Caco-2 (cell line): Measurements from ENCODE around the gene PAX1. TPM values are rescaled to one million over a fixed set of nuclear protein-coding genes. Genes with fewer than 3 reads are reported as not detected.

ENCODE experiments used
- BruUV-seq: library from RNA; stranded (reverse); fragments of 400-500 nt; replicated peaks from 2 replicates; lab custom pipeline; 2021; lab: Mats Ljungman, UMichigan
- CTCF ChIA-PET: fragments of 300-600 bp; sonication (Branson Sonifier 250); formaldehyde crosslinking; loops from one replicate; lab custom pipeline; 2022; ENCODE audit warnings: antibody characterized with exemption; lab: Charles Lee
- POLR2A ChIA-PET: fragments of 300-600 bp; sonication (Branson Sonifier 250); formaldehyde crosslinking; loops from one replicate; lab custom pipeline; 2022; ENCODE audit warnings: antibody characterized with exemption; lab: Charles Lee
- DNase-seq, 2 experiments: peaks; one replicate each; pipeline versions ENCODE4 v3.0.0 to v3.0.0-alpha.2; 2020 to 2022
- H3K27me3 ChIP-seq: replicated peaks from 2 replicates; pipeline ENCODE4 v1.6.0; 2011; ENCODE audit warnings: low read length; ENCODE audit not compliant: control insufficient read depth, insufficient read depth
- H3K36me3 ChIP-seq: 2 replicates; pipeline ENCODE4 v1.5.1; 2011; ENCODE audit warnings: low read length; ENCODE audit not compliant: control insufficient read depth, insufficient read depth
- H3K4me1 ChIP-seq: fragments of 250-450 bp; sonication (Bioruptor Pico); 2 replicates; pipeline ENCODE4 v1.5.1; 2020; ENCODE audit warnings: mild to moderate bottlenecking
- H3K4me3 ChIP-seq: 2 replicates; pipeline ENCODE4 v1.5.1; 2011; ENCODE audit warnings: low read depth, mild to moderate bottlenecking, control low read depth, low read length
- H3K9me3 ChIP-seq: fragments of 250-450 bp; sonication (Bioruptor Pico); 2 replicates; pipeline ENCODE4 v1.5.1; 2020; ENCODE audit warnings: mild to moderate bottlenecking, moderate library complexity
- H3K27ac Mint-ChIP-seq: one replicate; pipeline ENCODE4 v1.8.0; 2022; ENCODE audit warnings: mixed read lengths; ENCODE audit not compliant: unreplicated experiment
- H3K27me3 Mint-ChIP-seq: one replicate; pipeline ENCODE4 v1.8.0; 2022; ENCODE audit warnings: mixed read lengths; ENCODE audit not compliant: insufficient read depth, unreplicated experiment
- H3K36me3 Mint-ChIP-seq: one replicate; pipeline ENCODE4 v1.8.0; 2022; ENCODE audit warnings: mild to moderate bottlenecking, mixed read lengths; ENCODE audit not compliant: insufficient read depth, unreplicated experiment
- H3K4me1 Mint-ChIP-seq: one replicate; pipeline ENCODE4 v1.8.0; 2022; ENCODE audit warnings: low read depth, mixed read lengths; ENCODE audit not compliant: unreplicated experiment
- H3K4me3 Mint-ChIP-seq: one replicate; pipeline ENCODE4 v1.8.0; 2022; ENCODE audit warnings: mild to moderate bottlenecking, moderate library complexity, mixed read lengths; ENCODE audit not compliant: unreplicated experiment
- H3K9me3 Mint-ChIP-seq: one replicate; pipeline ENCODE4 v1.8.0; 2022; ENCODE audit warnings: mixed read lengths; ENCODE audit not compliant: unreplicated experiment
- intact Hi-C: fragments of 100-400 bp; cut with micrococcal nuclease; formaldehyde crosslinking; loops from one replicate; pipeline ENCODE4 v1.10.0; 2022; ENCODE audit not compliant: unreplicated experiment
- total RNA-seq: library from RNA; stranded (reverse); gene quantifications from 2 replicates; pipeline ENCODE4 v1.2.3, GENCODE V29; 2022
- TF ChIP-seq, protein P1 (sequence below), 2 experiments: fragments of 200-600 bp in 1 of 2; IDR thresholded peaks; 1 replicate in 1 of 2; 2 replicates in 1 of 2; pipeline versions ENCODE4 v1.5.1 to v1.8.0; 2011 to 2022; ENCODE audit warnings: antibody characterized with exemption in 1 of 2, control low read depth in 1 of 2, inconsistent platforms in 1 of 2, low read depth in 1 of 2, low read length in 1 of 2, mild to moderate bottlenecking in 1 of 2, moderate library complexity in 1 of 2; ENCODE audit not compliant: insufficient read depth in 1 of 2, severe bottlenecking in 1 of 2, unreplicated experiment in 1 of 2

The PAX1 gene
- total RNA-seq, 1 experiment from 2014 or later: not detected

DNA sequence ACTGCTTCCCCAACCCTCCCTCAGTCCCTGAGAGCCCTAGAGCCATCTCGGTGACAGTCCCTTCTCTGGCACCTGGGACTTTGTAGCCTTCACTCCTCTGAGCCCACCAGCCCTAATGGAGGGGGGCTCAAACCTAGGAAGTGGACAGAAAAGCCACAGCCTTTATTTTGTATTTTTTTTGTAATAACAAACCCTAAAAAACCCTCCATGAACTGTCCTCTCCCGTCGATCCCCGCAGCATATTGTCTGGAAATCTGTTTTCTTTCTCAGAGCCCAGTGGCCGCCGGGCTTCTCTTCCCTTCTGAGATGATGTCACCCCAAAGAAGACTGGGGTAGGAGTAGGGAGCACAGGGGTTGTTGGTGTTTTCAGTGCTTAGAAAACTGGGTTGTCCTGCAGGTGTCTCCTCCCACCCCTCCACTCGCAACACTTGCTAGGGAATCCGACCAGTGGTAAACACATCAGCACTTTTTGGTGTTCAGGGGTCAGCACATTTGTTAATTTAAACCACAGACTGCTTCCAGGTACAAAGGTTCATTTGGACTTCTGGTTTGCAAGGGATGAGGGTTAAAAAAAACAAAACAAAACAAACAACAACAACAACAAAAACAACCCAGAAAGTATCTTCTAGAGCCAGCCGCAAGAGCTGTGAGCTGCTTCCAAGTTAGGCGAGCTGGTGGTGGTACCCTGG lies 9.9 kb downstream of the PAX1 start:
- Histone ChIP-seq H3K9me3 (no peaks in the 10 kb centered on the region), H3K36me3 (no peaks in the 10 kb centered on the region), H3K27me3 (no peaks in the 10 kb centered on the region), H3K4me3 (no peak overlapping the region), H3K4me1 (no peaks in the 10 kb centered on the region)
- H3K27ac Mint-ChIP-seq: no peak overlapping the region
- CTCF ChIA-PET: interaction anchor here (2.4 kb wide), 1 partner anchor 52 kb away, joined by 9 read pairs; no protein-coding TSS in a partner anchor
- intact Hi-C loops: loop anchor here (5.0 kb wide), 1 partner anchor 73 kb away; no protein-coding TSS in a partner anchor
- TF ChIP-seq, protein P1, sequence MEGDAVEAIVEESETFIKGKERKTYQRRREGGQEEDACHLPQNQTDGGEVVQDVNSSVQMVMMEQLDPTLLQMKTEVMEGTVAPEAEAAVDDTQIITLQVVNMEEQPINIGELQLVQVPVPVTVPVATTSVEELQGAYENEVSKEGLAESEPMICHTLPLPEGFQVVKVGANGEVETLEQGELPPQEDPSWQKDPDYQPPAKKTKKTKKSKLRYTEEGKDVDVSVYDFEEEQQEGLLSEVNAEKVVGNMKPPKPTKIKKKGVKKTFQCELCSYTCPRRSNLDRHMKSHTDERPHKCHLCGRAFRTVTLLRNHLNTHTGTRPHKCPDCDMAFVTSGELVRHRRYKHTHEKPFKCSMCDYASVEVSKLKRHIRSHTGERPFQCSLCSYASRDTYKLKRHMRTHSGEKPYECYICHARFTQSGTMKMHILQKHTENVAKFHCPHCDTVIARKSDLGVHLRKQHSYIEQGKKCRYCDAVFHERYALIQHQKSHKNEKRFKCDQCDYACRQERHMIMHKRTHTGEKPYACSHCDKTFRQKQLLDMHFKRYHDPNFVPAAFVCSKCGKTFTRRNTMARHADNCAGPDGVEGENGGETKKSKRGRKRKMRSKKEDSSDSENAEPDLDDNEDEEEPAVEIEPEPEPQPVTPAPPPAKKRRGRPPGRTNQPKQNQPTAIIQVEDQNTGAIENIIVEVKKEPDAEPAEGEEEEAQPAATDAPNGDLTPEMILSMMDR (IDR thresholded peaks at IDR 0.05; ENCODE audit: insufficient read depth in 1 of 2, low read depth in 1 of 2, low read length in 1 of 2, severe bottlenecking in 1 of 2, unreplicated experiment in 1 of 2): no peak
- no peak for DNase-seq
- POLR2A ChIA-PET: no interaction called here
- peaks cover 13% of the 10 kb centered on the region for H3K27me3 Mint-ChIP-seq
- no TSS peak for BruUV-seq
- H3K9me3 Mint-ChIP-seq: no peaks in the 10 kb centered on the region
- H3K4me1 Mint-ChIP-seq: no peaks in the 10 kb centered on the region
- no peaks in the 10 kb centered on the region for H3K36me3 Mint-ChIP-seq
- H3K4me3 Mint-ChIP-seq: no peak overlapping the region

DNA sequence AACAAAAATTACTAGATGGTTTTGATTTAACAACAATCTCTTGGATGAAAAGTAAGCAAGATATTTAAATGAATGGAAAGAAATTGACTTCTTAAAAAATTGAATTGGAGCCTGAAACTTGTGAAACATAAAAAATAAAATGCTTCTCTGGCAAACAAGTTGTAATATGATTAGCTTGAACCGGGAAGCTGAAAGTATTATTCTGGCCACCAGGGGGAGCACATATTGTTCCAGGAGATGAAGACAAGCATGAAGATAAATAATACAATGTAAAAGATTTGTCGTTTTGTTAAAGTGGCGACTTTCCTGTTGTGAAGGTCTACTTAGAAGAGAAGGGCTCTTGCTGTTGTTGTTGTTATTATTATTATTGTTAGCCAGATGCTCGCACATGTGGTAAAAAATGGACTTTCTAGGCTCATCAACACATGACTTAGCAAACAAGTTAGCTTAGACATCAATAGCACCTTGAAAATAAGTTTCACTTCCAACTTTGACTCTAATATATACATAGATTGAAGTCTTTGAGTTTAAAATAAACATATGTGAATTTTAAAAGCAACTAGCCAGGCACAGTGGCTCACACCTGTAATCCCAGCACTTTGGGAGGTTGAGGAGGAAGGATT lies 14.2 kb downstream of the PAX1 start:
- no TSS peak for BruUV-seq
- intact Hi-C loops: loop anchor here (1.0 to 5.0 kb wide), 4 partner anchors 48 to 387 kb away; no protein-coding TSS in a partner anchor
- peaks cover 6% of the 10 kb centered on the region for H3K4me1 ChIP-seq
- no peaks in the 10 kb centered on the region for H3K36me3 Mint-ChIP-seq
- no peaks in the 10 kb centered on the region for H3K9me3 ChIP-seq
- H3K4me3 Mint-ChIP-seq: no peak overlapping the region
- H3K9me3 Mint-ChIP-seq: no peaks in the 10 kb centered on the region
- no peaks in the 10 kb centered on the region for H3K36me3 ChIP-seq
- peaks cover 8% of the 10 kb centered on the region for H3K27me3 Mint-ChIP-seq
- no peaks in the 10 kb centered on the region for H3K27me3 ChIP-seq
- no peak overlapping the region for H3K4me3 ChIP-seq
- CTCF ChIA-PET: interaction anchor here (0.6 to 2.7 kb wide), 10 partner anchors 9 to 509 kb away, joined by 3 to 57 read pairs (median 4); no protein-coding TSS in a partner anchor
- POLR2A ChIA-PET: no interaction called here
- no peaks in the 10 kb centered on the region for H3K4me1 Mint-ChIP-seq
- H3K27ac Mint-ChIP-seq: no peak overlapping the region
- TF ChIP-seq, protein P1 (IDR thresholded peaks at IDR 0.05; ENCODE audit: insufficient read depth in 1 of 2, low read depth in 1 of 2, low read length in 1 of 2, severe bottlenecking in 1 of 2, unreplicated experiment in 1 of 2): peak; percentile 70 to 90
- DNase-seq: peak; percentile 72 to 81

- Histone ChIP-seq H3K27me3 (no peaks in the 10 kb centered on the region), H3K9me3 (peaks cover 6% of the 10 kb centered on the region; the same call in 1 of the 2 replicates), H3K4me1 (peaks cover 28% of the 10 kb centered on the region), H3K4me3 (no peak overlapping the region), H3K36me3 (no peaks in the 10 kb centered on the region)
- peak; percentile 78 to 81 for DNase-seq
- intact Hi-C loops: loop anchor here (1.0 to 2.0 kb wide), 2 partner anchors 35 to 42 kb away; no protein-coding TSS in a partner anchor
- CTCF ChIA-PET: interaction anchor here (0.6 to 1.4 kb wide), 3 partner anchors 9 to 42 kb away, joined by 3 to 26 read pairs (median 3); no protein-coding TSS in a partner anchor
- Mint-ChIP-seq H3K4me1 (no peaks in the 10 kb centered on the region), H3K9me3 (no peaks in the 10 kb centered on the region), H3K36me3 (no peaks in the 10 kb centered on the region), H3K27me3 (no peaks in the 10 kb centered on the region), H3K4me3 (peak overlapping the region; percentile 34), H3K27ac (peak overlapping the region; percentile 85)
- TF ChIP-seq, protein P1 (IDR thresholded peaks at IDR 0.05; ENCODE audit: insufficient read depth in 1 of 2, low read depth in 1 of 2, low read length in 1 of 2, severe bottlenecking in 1 of 2, unreplicated experiment in 1 of 2): no peak
- POLR2A ChIA-PET: interaction anchor here (0.8 to 1.5 kb wide), 2 partner anchors 42 to 1624 kb away, joined by 7 to 9 read pairs; no protein-coding TSS in a partner anchor
- BruUV-seq: no TSS peak
Measured at GRCh38 chr20:21725892-21726291, 20.4 kb downstream of the PAX1 start.
